Smooth muscle cell (in vitro differentiated cells): Measurements from ENCODE around the gene THRAP3. TPM values are rescaled to one million over a fixed set of nuclear protein-coding genes. Genes with fewer than 3 reads are reported as not detected.

Experiments
- DNase-seq: peaks from one replicate; lab custom pipeline; 2025; ENCODE audit not compliant: unreplicated experiment; lab: John Stamatoyannopoulos, UW
- H2AFZ ChIP-seq: fragments of 200-600 bp; sonication (generic); 2 replicates; pipeline ENCODE4 v1.6.0; 2016; ENCODE audit warnings: antibody characterized with exemption, low read depth, mild to moderate bottlenecking
- H3F3A ChIP-seq: fragments of 200-600 bp; sonication (generic); 2 replicates; pipeline ENCODE4 v1.6.0; 2017; ENCODE audit warnings: antibody characterized with exemption, low read depth
- H3K27ac ChIP-seq: fragments of 200-600 bp; sonication (generic); 2 replicates; pipeline ENCODE4 v1.5.1; 2016; ENCODE audit warnings: low read depth, mild to moderate bottlenecking
- H3K27me3 ChIP-seq: fragments of 200-600 bp; sonication (generic); 2 replicates; pipeline ENCODE4 v1.6.1; 2016; ENCODE audit warnings: low read depth, mild to moderate bottlenecking
- H3K36me3 ChIP-seq: fragments of 200-600 bp; sonication (generic); 2 replicates; pipeline ENCODE4 v1.5.1; 2016; ENCODE audit warnings: low read depth
- H3K4me1 ChIP-seq: fragments of 200-600 bp; sonication (generic); 2 replicates; pipeline ENCODE4 v1.5.1; 2016; ENCODE audit warnings: low read depth
- H3K4me2 ChIP-seq: fragments of 200-600 bp; sonication (generic); 2 replicates; pipeline ENCODE4 v1.6.0; 2016; ENCODE audit warnings: mild to moderate bottlenecking
- H3K4me3 ChIP-seq: fragments of 200-600 bp; sonication (generic); 2 replicates; pipeline ENCODE4 v1.5.1; 2016; ENCODE audit warnings: mild to moderate bottlenecking
- H3K79me2 ChIP-seq: fragments of 200-600 bp; sonication (generic); 2 replicates; pipeline ENCODE4 v1.6.0; 2016; ENCODE audit warnings: low read depth, mild to moderate bottlenecking
- H3K9ac ChIP-seq: fragments of 200-600 bp; sonication (generic); 2 replicates; pipeline ENCODE4 v1.6.0; 2016; ENCODE audit warnings: low read depth
- H3K9me3 ChIP-seq: fragments of 200-600 bp; sonication (generic); replicated peaks from 2 replicates; pipeline ENCODE4 v1.5.1; 2016; ENCODE audit warnings: low read depth
- H4K20me1 ChIP-seq: fragments of 200-600 bp; sonication (generic); 2 replicates; pipeline ENCODE4 v1.6.0; 2016; ENCODE audit warnings: low read depth
- WGBS: methylation state at CpG from one replicate; pipeline ENCODE4 v1.1.7; 2016; ENCODE audit warnings: low lambda C conversion rate; 5-methylcytosine and 5-hydroxymethylcytosine counted together
- polyA plus RNA-seq: library from polyadenylated mRNA; unstranded; fragments of >200 nt; fragmentation: Nextera tagmentation; extraction: Ambion mirVana; gene quantifications from 2 replicates; pipeline ENCODE4 v1.2.1, GENCODE V29; 2016
- total RNA-seq: library from RNA; depleted of rRNA; stranded (reverse); fragments of >200 nt; gene quantifications from 2 replicates; pipeline ENCODE4 v1.2.3, GENCODE V29; 2014
- TF ChIP-seq, protein P1 (sequence below): fragments of 200-600 bp; sonication (generic); IDR thresholded peaks from 2 replicates; pipeline ENCODE4 v1.5.1; 2017; ENCODE audit warnings: borderline replicate concordance, mild to moderate bottlenecking, antibody characterized with exemption; ENCODE audit not compliant: insufficient read depth, poor library complexity, severe bottlenecking

The THRAP3 gene
- total and polyA plus RNA-seq, 2 experiments from 2014 or later = 45.1 to 60.5 TPM

GRCh38 chr1:36320291-36320761, 96.1 kb downstream of the THRAP3 start:
- Histone ChIP-seq H4K20me1 (peaks cover 16% of the 10 kb centered on the region), H3K9ac (no peak overlapping the region), H3K36me3 (no peaks in the 10 kb centered on the region), H3K27ac (no peak overlapping the region), H3K9me3 (no peaks in the 10 kb centered on the region), H3F3A (peaks cover 18% of the 10 kb centered on the region), H3K4me3 (peak overlapping the region; percentile 83), H3K4me2 (peak overlapping the region; percentile 97), H3K79me2 (peaks cover 3% of the 10 kb centered on the region), H3K4me1 (peaks cover 27% of the 10 kb centered on the region), H2AFZ (no peak overlapping the region), H3K27me3 (no peaks in the 10 kb centered on the region)
- no peak for DNase-seq
- 56% methylated on average over 16 of the region's 16 CpGs for WGBS
- TF ChIP-seq, protein P1, sequence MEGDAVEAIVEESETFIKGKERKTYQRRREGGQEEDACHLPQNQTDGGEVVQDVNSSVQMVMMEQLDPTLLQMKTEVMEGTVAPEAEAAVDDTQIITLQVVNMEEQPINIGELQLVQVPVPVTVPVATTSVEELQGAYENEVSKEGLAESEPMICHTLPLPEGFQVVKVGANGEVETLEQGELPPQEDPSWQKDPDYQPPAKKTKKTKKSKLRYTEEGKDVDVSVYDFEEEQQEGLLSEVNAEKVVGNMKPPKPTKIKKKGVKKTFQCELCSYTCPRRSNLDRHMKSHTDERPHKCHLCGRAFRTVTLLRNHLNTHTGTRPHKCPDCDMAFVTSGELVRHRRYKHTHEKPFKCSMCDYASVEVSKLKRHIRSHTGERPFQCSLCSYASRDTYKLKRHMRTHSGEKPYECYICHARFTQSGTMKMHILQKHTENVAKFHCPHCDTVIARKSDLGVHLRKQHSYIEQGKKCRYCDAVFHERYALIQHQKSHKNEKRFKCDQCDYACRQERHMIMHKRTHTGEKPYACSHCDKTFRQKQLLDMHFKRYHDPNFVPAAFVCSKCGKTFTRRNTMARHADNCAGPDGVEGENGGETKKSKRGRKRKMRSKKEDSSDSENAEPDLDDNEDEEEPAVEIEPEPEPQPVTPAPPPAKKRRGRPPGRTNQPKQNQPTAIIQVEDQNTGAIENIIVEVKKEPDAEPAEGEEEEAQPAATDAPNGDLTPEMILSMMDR = no peak

GRCh38 chr1:36320767-36321118, 96.5 kb downstream of the THRAP3 start:
- no peak overlapping the region for H2AFZ ChIP-seq
- H4K20me1 ChIP-seq = peaks cover 16% of the 10 kb centered on the region
- H3F3A ChIP-seq = peaks cover 18% of the 10 kb centered on the region
- TF ChIP-seq, protein P1 = no peak
- peak overlapping the region; percentile 83 for H3K4me3 ChIP-seq
- H3K4me1 ChIP-seq = peaks cover 27% of the 10 kb centered on the region
- H3K79me2 ChIP-seq = peaks cover 3% of the 10 kb centered on the region
- H3K9ac ChIP-seq = no peak overlapping the region
- H3K27ac ChIP-seq = peak overlapping the region; percentile 83
- WGBS = 9% methylated on average over 23 of the region's 23 CpGs
- no peaks in the 10 kb centered on the region for H3K9me3 ChIP-seq
- H3K27me3 ChIP-seq = no peaks in the 10 kb centered on the region
- H3K36me3 ChIP-seq = no peaks in the 10 kb centered on the region
- peak overlapping the region; percentile 97 for H3K4me2 ChIP-seq
- no peak for DNase-seq

DNA sequence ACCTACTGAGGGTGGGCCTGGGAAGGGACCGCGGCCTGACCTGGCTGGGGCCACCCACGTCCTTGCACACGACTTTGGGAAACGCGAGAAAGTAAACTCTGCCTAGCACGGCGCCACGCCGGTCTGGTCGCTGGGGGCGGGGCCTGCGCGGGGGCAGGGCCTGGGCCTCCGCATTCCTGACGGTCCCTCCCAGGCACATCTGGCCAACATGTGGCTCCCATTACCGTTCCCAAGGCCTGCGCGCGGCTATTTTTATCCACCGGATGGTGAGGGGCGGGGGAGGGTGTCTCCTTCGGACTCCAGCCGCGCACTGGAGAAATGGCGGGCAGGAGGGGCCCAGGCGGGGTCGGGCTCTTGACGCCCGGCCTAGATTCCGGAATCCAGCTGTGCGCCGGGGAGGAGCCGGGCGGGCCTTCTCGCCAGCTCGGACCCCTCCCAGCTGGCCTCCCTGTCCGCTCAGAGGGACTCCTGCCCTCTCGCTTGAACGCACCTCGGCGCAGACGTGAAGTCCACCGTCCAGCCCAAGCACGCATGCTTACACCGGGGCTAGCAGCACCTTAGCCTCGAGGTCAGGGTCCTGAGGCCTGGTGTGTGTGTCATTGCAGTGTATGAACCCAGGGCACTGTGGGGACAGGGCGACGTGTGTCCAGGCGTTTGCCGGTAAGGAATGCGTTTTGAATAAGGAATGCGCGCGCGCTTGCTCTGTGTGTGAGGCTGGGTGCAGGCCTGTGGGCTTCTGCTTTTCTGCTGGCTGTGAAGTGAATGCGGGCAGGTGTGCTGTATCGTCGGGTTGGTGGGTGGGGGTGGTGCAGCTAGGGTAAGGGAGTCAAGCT, 97.1 kb downstream of the THRAP3 start:
- Histone ChIP-seq H3K9me3 (no peaks in the 10 kb centered on the region), H4K20me1 (peaks cover 16% of the 10 kb centered on the region), H3K4me2 (peak overlapping the region; percentile 97), H2AFZ (no peak overlapping the region), H3K4me1 (peaks cover 27% of the 10 kb centered on the region), H3F3A (peaks cover 18% of the 10 kb centered on the region), H3K4me3 (peak overlapping the region; percentile 83), H3K79me2 (peaks cover 3% of the 10 kb centered on the region), H3K27me3 (no peaks in the 10 kb centered on the region), H3K9ac (no peak overlapping the region), H3K27ac (peak overlapping the region; percentile 83), H3K36me3 (no peaks in the 10 kb centered on the region)
- TF ChIP-seq, protein P1 = no peak
- 4% methylated on average over 56 of the region's 59 CpGs for WGBS
- DNase-seq = peak; percentile 75
